Measurements from ENCODE around the gene TAF1B. TPM values are rescaled to one million over a fixed set of nuclear protein-coding genes. Genes with fewer than 3 reads are reported as not detected.

TAF1B gene
- total RNA-seq, 6 experiments from 2014 or later: 17.3 to 24.0 (median 22.3) TPM

DNA sequence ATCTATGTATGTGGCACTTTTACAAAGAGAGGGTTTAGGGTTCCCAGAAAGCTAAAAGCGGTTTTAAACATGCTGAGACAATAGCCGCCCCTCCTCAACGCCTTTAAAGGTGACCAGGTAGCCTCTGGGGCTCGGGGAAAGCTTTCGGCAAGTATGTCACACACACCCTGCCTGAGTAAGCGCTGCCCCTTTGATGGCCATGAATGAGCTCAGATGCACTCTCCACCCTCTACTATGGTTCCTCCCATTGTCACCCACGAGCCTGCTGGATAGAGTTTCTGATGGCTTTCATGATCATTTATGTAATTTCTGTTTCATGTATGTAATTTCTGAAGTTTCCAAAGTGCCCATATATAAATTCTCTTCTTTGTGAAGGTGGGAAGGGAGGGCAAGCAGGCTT, 64.1 kb downstream of the TAF1B start:
- no peak for DNase-seq
- TF ChIP-seq, protein P1, sequence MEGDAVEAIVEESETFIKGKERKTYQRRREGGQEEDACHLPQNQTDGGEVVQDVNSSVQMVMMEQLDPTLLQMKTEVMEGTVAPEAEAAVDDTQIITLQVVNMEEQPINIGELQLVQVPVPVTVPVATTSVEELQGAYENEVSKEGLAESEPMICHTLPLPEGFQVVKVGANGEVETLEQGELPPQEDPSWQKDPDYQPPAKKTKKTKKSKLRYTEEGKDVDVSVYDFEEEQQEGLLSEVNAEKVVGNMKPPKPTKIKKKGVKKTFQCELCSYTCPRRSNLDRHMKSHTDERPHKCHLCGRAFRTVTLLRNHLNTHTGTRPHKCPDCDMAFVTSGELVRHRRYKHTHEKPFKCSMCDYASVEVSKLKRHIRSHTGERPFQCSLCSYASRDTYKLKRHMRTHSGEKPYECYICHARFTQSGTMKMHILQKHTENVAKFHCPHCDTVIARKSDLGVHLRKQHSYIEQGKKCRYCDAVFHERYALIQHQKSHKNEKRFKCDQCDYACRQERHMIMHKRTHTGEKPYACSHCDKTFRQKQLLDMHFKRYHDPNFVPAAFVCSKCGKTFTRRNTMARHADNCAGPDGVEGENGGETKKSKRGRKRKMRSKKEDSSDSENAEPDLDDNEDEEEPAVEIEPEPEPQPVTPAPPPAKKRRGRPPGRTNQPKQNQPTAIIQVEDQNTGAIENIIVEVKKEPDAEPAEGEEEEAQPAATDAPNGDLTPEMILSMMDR (IDR thresholded peaks at IDR 0.05): no peak
- no peak overlapping the region for H3K27ac Mint-ChIP-seq
- no peak overlapping the region for H3K4me3 Mint-ChIP-seq
- H3K9me3 Mint-ChIP-seq: no peaks in the 10 kb centered on the region
- peaks cover 12% of the 10 kb centered on the region for H3K4me1 Mint-ChIP-seq (ENCODE audit: low read depth)
- H3K36me3 Mint-ChIP-seq (ENCODE audit: low read depth): no peaks in the 10 kb centered on the region; the same call in 1 of the 2 replicates
- H3K27me3 Mint-ChIP-seq (ENCODE audit: insufficient read depth): no peaks in the 10 kb centered on the region

DNA sequence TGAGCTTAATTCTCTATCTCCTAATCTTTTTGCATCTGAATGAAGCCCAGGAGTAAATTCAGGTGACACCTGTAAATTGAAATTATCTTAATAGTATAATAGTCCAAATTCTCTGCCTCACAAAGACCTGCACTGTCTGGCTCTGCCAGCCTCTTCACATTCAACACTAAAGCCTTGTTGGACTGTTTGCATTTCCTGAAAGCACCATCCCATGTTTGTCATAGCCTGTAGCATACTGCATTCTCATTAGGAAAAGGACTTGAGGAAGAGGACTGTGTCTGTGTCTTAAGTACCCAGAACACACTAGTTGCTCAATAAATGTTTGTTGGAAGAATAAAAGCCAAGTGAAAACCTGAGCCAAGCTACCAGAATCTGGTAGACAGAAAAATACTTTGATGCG, 65.4 kb downstream of the TAF1B start:
- no peaks in the 10 kb centered on the region for H3K27me3 Mint-ChIP-seq (ENCODE audit: insufficient read depth)
- TF ChIP-seq, protein P1 (IDR thresholded peaks at IDR 0.05): no peak
- no peak overlapping the region for H3K27ac Mint-ChIP-seq
- H3K36me3 Mint-ChIP-seq (ENCODE audit: low read depth): no peaks in the 10 kb centered on the region; the same call in 1 of the 2 replicates
- H3K4me1 Mint-ChIP-seq (ENCODE audit: low read depth): peaks cover 12% of the 10 kb centered on the region
- no peak for DNase-seq
- H3K4me3 Mint-ChIP-seq: no peak overlapping the region
- H3K9me3 Mint-ChIP-seq: no peaks in the 10 kb centered on the region

DNA sequence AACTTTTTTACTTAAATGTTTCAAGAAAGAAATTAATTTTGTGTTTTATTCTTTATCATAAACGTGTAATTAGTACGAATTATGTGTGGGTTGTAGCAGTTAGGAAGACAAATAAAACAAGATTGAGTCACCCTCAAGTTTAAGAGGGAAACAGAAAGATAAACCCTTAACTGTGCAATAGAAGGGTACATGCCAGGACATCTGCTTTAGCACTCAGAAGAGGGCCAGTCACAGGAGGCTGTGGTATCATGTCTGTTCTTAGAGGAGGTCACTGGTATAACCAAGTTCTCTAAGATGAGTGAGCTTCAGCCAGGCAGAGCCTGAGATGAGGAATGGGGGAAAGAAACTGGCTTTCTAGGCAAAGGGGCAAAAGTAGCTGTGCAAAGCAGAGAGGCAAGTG, 65.8 kb downstream of the TAF1B start:
- Mint-ChIP-seq H3K27ac (no peak overlapping the region; the same call in 1 of the 2 replicates), H3K4me1 (ENCODE audit: low read depth) (peaks cover 15% of the 10 kb centered on the region), H3K4me3 (no peak overlapping the region), H3K36me3 (ENCODE audit: low read depth) (no peaks in the 10 kb centered on the region; the same call in 1 of the 2 replicates), H3K27me3 (ENCODE audit: insufficient read depth) (no peaks in the 10 kb centered on the region), H3K9me3 (no peaks in the 10 kb centered on the region)
- no peak for DNase-seq
- TF ChIP-seq, protein P1 (IDR thresholded peaks at IDR 0.05): no peak

DNA sequence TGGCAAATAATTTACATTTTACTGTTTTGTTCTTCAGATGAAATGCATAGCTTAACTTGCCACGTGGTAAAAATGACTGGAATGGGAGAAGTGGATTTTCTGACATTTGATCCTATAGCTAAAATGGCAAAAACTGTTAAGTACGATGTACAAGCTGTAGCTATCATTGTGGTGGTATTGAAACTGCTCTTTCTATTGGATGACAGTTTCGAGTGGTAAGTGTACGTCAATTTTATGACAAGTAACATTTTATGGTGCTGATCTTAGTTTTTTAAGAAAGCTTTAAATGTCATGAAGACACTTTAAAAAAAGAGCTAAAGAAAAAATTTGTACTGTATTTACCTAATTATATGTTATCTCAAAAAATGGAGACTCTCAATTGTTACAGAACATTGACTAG, 67.4 kb downstream of the TAF1B start:
- Mint-ChIP-seq H3K36me3 (ENCODE audit: low read depth) (peaks cover 4% of the 10 kb centered on the region; the same call in 1 of the 2 replicates), H3K4me1 (ENCODE audit: low read depth) (peaks cover 26% of the 10 kb centered on the region), H3K27me3 (ENCODE audit: insufficient read depth) (no peaks in the 10 kb centered on the region), H3K27ac (no peak overlapping the region), H3K4me3 (no peak overlapping the region), H3K9me3 (no peaks in the 10 kb centered on the region)
- no peak for DNase-seq
- TF ChIP-seq, protein P1 (IDR thresholded peaks at IDR 0.05): no peak

DNA sequence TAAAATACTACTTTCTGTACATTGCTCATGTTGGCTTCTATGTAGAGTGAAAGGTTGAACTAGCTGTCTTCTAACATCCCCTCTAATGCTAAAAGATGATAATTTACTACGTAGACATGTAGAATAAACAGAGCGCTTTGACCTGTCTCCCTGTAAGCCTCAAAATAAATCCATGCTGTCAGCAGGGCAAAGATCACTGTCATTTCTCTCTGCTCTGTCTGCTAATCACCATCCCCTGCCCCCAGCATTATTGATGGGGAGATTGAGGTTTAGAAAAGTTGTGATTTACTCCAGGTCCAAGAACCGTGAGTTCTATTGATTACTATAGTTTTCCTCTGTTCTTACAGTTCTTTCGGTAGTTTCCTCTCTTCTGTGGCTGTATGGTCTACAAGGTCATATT, 69.2 kb downstream of the TAF1B start:
- Mint-ChIP-seq H3K27ac (no peak overlapping the region), H3K4me3 (no peak overlapping the region), H3K36me3 (ENCODE audit: low read depth) (peaks cover 4% of the 10 kb centered on the region; the same call in 1 of the 2 replicates), H3K4me1 (ENCODE audit: low read depth) (peaks cover 26% of the 10 kb centered on the region), H3K9me3 (no peaks in the 10 kb centered on the region), H3K27me3 (ENCODE audit: insufficient read depth) (no peaks in the 10 kb centered on the region)
- TF ChIP-seq, protein P1 (IDR thresholded peaks at IDR 0.05): no peak
- DNase-seq: no peak

Data from HFFc6 (cell line).